DMS79 (cell line): ENCODE results near the gene TMEM143.
"Not testable (repeated sequence)": the region's sequence is repeated elsewhere in the genome, so short reads cannot be mapped to it uniquely, and the experiment has no call there.

Experiments used
- DNase-seq: peaks from one replicate; lab custom pipeline; 2025; lab: John Stamatoyannopoulos, UW

TMEM143 gene

GRCh38 chr19:48391100-48392005, 27.6 kb upstream of the TMEM143 start, which contains the start of gene KDELR1:
Gene KDELR1, minus strand, starts transcription at chr19:48391551. Its CDS starts 193 bp downstream, at chr19:48391358.
- peak; percentile 39 for DNase-seq

- no peak for DNase-seq
Observed at GRCh38 chr19:48390188-48391099, 26.7 kb upstream of the TMEM143 start.

- no peak for DNase-seq
Observed at GRCh38 chr19:48386981-48387380, 23.2 kb upstream of the TMEM143 start.

GRCh38 chr19:48385461-48386087, 21.8 kb upstream of the TMEM143 start:
- DNase-seq = no peak

GRCh38 chr19:48382286-48382685, 18.5 kb upstream of the TMEM143 start:
- no peak for DNase-seq

GRCh38 chr19:48381178-48381950, 17.6 kb upstream of the TMEM143 start:
- no peak for DNase-seq

GRCh38 chr19:48379058-48379457, 15.3 kb upstream of the TMEM143 start:
- no peak for DNase-seq

- no peak for DNase-seq
Observed at GRCh38 chr19:48378194-48378570, 14.4 kb upstream of the TMEM143 start.

- no peak for DNase-seq
Observed at GRCh38 chr19:48373567-48373966, 9.8 kb upstream of the TMEM143 start.

- peak; percentile 92 for DNase-seq
Observed at GRCh38 chr19:48372904-48373303, 9.2 kb upstream of the TMEM143 start.

- DNase-seq = not testable (repeated sequence)
Observed at GRCh38 chr19:48371771-48372170, 8.0 kb upstream of the TMEM143 start.

- DNase-seq = no peak
Observed at GRCh38 chr19:48371367-48371766, 7.6 kb upstream of the TMEM143 start.

GRCh38 chr19:48370955-48371354, 7.2 kb upstream of the TMEM143 start:
- DNase-seq = no peak

- DNase-seq = no peak
Observed at GRCh38 chr19:48368936-48369335, 5.2 kb upstream of the TMEM143 start.

GRCh38 chr19:48367855-48368254, 4.1 kb upstream of the TMEM143 start:
- DNase-seq = no peak

- DNase-seq = no peak
Observed at GRCh38 chr19:48365602-48366001, 1.9 kb upstream of the TMEM143 start.

- DNase-seq = no peak
Observed at GRCh38 chr19:48364598-48365348, 1.0 kb upstream of the TMEM143 start.

GRCh38 chr19:48363500-48363809, 285 bp downstream of the TMEM143 start:
- DNase-seq = peak; percentile 48

- peak; percentile 96 for DNase-seq
Observed at GRCh38 chr19:48362716-48363499, 832 bp downstream of the TMEM143 start.

GRCh38 chr19:48361912-48362311, 1.8 kb downstream of the TMEM143 start:
- DNase-seq = no peak
